Measurements from ENCODE around the gene KIAA0513. TPM values are rescaled to one million over a fixed set of nuclear protein-coding genes. Genes with fewer than 3 reads are reported as not detected.
A peak's percentile ranks its signal among the peaks of the same experiment; 100 is the strongest.

The KIAA0513 gene
- total RNA-seq, 1 experiment from 2014 or later: 2.9 TPM

DNA sequence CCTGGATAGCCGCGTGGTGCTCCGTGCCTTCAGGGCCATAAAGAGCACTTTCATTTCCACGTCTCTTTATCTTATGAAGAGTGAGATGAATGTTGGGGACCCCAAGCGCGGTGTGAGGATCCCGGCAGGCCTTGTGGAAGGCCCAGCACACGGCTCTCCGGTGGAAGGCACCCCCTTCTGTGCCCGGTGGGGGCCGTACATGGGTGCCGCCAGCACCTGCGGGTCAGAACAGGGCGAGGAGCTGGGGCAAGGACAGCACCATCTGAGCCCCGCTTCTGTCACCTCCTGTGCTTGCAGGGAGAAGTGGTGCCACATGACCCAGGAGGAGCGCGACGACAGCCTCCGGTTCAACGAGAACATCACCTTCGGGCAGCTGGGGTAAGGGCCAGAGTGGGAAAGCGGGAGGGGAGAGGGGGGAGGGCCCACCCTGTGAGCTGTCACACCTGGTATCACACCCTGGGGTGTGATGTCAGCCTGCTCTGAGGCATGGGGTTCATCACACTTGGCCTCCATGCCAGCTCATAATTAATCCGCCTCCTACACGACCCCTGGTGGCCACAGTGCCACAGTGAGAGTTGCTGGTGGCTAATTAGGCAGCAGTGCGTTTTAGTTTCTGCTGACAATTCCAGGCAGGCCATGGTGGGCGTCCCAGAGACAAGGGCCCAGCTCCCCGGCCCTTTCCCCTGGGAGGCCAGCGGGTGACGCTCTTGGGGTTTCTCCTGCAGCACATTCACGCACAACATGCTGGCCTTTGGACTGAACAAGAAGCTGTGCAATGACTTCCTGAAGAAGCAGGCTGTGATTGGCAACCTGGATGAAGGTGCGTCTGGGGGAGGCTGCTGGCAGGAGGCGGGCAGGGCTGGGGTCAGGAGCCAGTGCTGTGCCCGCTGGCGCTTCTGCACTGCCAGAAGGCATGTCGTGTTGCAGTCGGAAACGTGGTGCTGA lies 59.0 kb downstream of the KIAA0513 start:
- POLR2A ChIA-PET (ENCODE audit: low non-redundant PET): no interaction called here
- Histone ChIP-seq H3K4me3 (ENCODE audit: low read depth, low read length, poor library complexity, severe bottlenecking) (no peak overlapping the region), H3K36me3 (ENCODE audit: insufficient read depth, low read length, poor library complexity, severe bottlenecking) (no peaks in the 10 kb centered on the region), H3K4me1 (ENCODE audit: insufficient read depth, low read length, poor library complexity, severe bottlenecking) (no peaks in the 10 kb centered on the region), H3K9me3 (ENCODE audit: low read depth, low read length, poor library complexity, severe bottlenecking) (no peaks in the 10 kb centered on the region), H3K27ac (ENCODE audit: low read depth, low read length, poor library complexity, severe bottlenecking) (no peak overlapping the region), H3K27me3 (replicated peaks; ENCODE audit: insufficient read depth, low read depth, low read length, poor library complexity) (no peaks in the 10 kb centered on the region)
- intact Hi-C loops (cut with micrococcal nuclease; ENCODE audit: unreplicated experiment): loop anchor here (2.0 kb wide), 1 partner anchor 58 kb away; no protein-coding TSS in a partner anchor
- peak; percentile 76 for DNase-seq (ENCODE audit: low spot score)
- TF ChIP-seq, protein P1, sequence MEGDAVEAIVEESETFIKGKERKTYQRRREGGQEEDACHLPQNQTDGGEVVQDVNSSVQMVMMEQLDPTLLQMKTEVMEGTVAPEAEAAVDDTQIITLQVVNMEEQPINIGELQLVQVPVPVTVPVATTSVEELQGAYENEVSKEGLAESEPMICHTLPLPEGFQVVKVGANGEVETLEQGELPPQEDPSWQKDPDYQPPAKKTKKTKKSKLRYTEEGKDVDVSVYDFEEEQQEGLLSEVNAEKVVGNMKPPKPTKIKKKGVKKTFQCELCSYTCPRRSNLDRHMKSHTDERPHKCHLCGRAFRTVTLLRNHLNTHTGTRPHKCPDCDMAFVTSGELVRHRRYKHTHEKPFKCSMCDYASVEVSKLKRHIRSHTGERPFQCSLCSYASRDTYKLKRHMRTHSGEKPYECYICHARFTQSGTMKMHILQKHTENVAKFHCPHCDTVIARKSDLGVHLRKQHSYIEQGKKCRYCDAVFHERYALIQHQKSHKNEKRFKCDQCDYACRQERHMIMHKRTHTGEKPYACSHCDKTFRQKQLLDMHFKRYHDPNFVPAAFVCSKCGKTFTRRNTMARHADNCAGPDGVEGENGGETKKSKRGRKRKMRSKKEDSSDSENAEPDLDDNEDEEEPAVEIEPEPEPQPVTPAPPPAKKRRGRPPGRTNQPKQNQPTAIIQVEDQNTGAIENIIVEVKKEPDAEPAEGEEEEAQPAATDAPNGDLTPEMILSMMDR (conservative IDR thresholded peaks at IDR 0.05; ENCODE audit: low read depth, low read length): peak; percentile 75
- no peak for TF ChIP-seq EZH2 (IDR thresholded peaks at IDR 0.05; ENCODE audit: borderline replicate concordance, low read depth, low read length, poor library complexity, severe bottlenecking)
- CTCF ChIA-PET: interaction anchor here (0.6 to 1.1 kb wide), 5 partner anchors 9 to 57 kb away, joined by 3 to 4 read pairs (median 3); no protein-coding TSS in a partner anchor
- BruUV-seq (replicated peaks): no TSS peak

DNA sequence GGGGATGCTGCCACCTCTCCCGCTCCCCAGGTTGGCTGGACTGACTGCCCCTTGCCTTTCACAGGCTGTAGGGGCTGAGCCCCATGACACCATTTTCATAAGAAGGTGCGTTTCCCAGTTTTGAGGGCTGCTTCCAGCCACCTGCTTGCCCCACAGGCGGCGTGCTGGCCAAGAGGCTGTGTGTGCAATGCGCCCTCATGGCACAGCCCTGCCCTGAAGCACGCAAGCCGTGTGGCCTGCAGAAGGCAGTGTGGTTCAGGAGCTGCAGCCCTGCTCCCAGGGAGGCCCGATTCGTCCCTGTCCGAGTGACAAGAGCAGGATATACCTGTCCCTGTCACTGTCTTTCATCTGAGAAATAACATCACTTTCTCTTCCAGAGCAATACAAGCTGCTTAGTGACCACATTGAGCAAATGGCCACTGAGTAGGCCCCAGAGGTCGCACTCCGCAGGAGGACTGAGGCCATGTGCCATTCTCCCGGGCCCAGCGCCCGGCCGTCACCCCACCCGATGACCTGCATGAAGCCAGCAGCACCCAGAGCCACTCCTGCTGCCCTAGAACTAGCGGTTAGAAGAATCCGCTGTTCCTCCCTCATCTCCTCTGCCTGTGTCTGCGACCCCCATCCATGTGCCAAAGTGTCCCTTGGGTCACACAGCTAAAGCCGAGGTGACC lies 60.4 kb downstream of the KIAA0513 start:
- POLR2A ChIA-PET (ENCODE audit: low non-redundant PET): no interaction called here
- H3K27ac ChIP-seq (ENCODE audit: low read depth, low read length, poor library complexity, severe bottlenecking): no peak overlapping the region
- H3K36me3 ChIP-seq (ENCODE audit: insufficient read depth, low read length, poor library complexity, severe bottlenecking): no peaks in the 10 kb centered on the region
- no peak overlapping the region for H3K4me3 ChIP-seq (ENCODE audit: low read depth, low read length, poor library complexity, severe bottlenecking)
- CTCF ChIA-PET: no interaction called here
- intact Hi-C loops (cut with micrococcal nuclease; ENCODE audit: unreplicated experiment): loop anchor here (2.0 kb wide), 1 partner anchor 59 kb away; no protein-coding TSS in a partner anchor
- DNase-seq (ENCODE audit: low spot score): no peak
- no peaks in the 10 kb centered on the region for H3K27me3 ChIP-seq (replicated peaks; ENCODE audit: insufficient read depth, low read depth, low read length, poor library complexity)
- TF ChIP-seq EZH2 (IDR thresholded peaks at IDR 0.05; ENCODE audit: borderline replicate concordance, low read depth, low read length, poor library complexity, severe bottlenecking): no peak
- TF ChIP-seq, protein P1 (conservative IDR thresholded peaks at IDR 0.05; ENCODE audit: low read depth, low read length): no peak
- H3K4me1 ChIP-seq (ENCODE audit: insufficient read depth, low read length, poor library complexity, severe bottlenecking): no peaks in the 10 kb centered on the region
- H3K9me3 ChIP-seq (ENCODE audit: low read depth, low read length, poor library complexity, severe bottlenecking): no peaks in the 10 kb centered on the region
- BruUV-seq (replicated peaks): no TSS peak

DNA sequence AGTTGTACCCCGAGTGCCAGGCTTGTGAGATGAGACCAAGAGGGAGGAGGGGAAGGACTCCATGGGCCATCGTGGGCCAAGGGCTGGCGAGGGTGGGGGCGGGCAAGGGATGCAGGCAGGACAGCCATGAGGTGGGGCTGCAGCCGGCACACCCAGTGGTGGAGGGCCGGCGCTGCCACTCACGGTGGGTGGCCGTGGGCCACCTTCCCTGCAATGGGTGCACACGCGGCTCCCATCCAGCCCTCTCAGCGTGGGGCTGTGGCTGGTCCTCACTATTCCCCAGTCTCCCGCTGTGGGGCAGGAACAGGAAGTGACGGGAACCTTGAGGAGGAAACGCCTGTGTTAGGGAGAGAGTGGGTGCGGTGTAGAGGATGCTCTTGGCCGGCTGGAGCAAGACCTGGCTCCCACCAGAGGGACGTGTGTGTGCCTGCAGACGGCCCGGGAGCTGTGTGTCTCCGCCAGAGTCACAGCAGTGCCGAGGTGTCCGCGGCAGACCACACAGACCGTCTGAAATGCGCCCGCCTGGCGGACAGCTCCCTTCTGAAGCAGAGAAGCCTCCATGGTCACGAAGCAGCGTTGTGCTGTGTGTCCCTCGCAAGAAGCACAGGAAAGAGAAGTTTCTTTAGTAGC lies 61.1 kb downstream of the KIAA0513 start:
- BruUV-seq (replicated peaks): no TSS peak
- Histone ChIP-seq H3K4me1 (ENCODE audit: insufficient read depth, low read length, poor library complexity, severe bottlenecking) (no peaks in the 10 kb centered on the region), H3K27me3 (replicated peaks; ENCODE audit: insufficient read depth, low read depth, low read length, poor library complexity) (no peaks in the 10 kb centered on the region), H3K36me3 (ENCODE audit: insufficient read depth, low read length, poor library complexity, severe bottlenecking) (no peaks in the 10 kb centered on the region), H3K4me3 (ENCODE audit: low read depth, low read length, poor library complexity, severe bottlenecking) (no peak overlapping the region), H3K9me3 (ENCODE audit: low read depth, low read length, poor library complexity, severe bottlenecking) (no peaks in the 10 kb centered on the region), H3K27ac (ENCODE audit: low read depth, low read length, poor library complexity, severe bottlenecking) (no peak overlapping the region)
- CTCF ChIA-PET: no interaction called here
- intact Hi-C loops (cut with micrococcal nuclease; ENCODE audit: unreplicated experiment): no loop called here
- DNase-seq (ENCODE audit: low spot score): no peak
- POLR2A ChIA-PET (ENCODE audit: low non-redundant PET): no interaction called here
- TF ChIP-seq, protein P1 (conservative IDR thresholded peaks at IDR 0.05; ENCODE audit: low read depth, low read length): no peak
- TF ChIP-seq EZH2 (IDR thresholded peaks at IDR 0.05; ENCODE audit: borderline replicate concordance, low read depth, low read length, poor library complexity, severe bottlenecking): no peak
